HepG2 (cell line): ENCODE results near the gene SQSTM1.

Experiments used
- DNMT1 ChIP-seq: sonication (generic); formaldehyde crosslinking; IDR thresholded peaks from 2 replicates; pipeline ENCODE4 v1.5.1; 2020; ENCODE audit warnings: mild to moderate bottlenecking, missing genetic modification reagents
- EED ChIP-seq: sonication (generic); formaldehyde crosslinking; IDR thresholded peaks from 2 replicates; pipeline ENCODE4 v1.5.0; 2020; ENCODE audit warnings: mild to moderate bottlenecking, missing genetic modification reagents
- ELF1 ChIP-seq: sonication (generic); formaldehyde crosslinking; IDR thresholded peaks from 2 replicates; pipeline ENCODE4 v1.4.0; 2020; ENCODE audit warnings: missing genetic modification reagents
- GLI4 ChIP-seq: sonication (generic); formaldehyde crosslinking; IDR thresholded peaks from 2 replicates; pipeline ENCODE4 v1.5.1; 2020; ENCODE audit warnings: missing genetic modification reagents, mild to moderate bottlenecking, moderate library complexity, borderline replicate concordance
- JUN ChIP-seq: sonication (generic); formaldehyde crosslinking; IDR thresholded peaks from 2 replicates; pipeline ENCODE4 v1.4.0; 2020; ENCODE audit warnings: mild to moderate bottlenecking, missing genetic modification reagents
- KLF13 ChIP-seq: sonication (generic); formaldehyde crosslinking; IDR thresholded peaks from 2 replicates; pipeline ENCODE4 v1.4.0; 2020; ENCODE audit warnings: mild to moderate bottlenecking, missing genetic modification reagents
- NFE2L1 ChIP-seq: sonication (generic); formaldehyde crosslinking; IDR thresholded peaks from 2 replicates; pipeline ENCODE4 v1.4.0; 2020; ENCODE audit warnings: missing genetic modification reagents, mild to moderate bottlenecking, borderline replicate concordance
- TAF15 ChIP-seq: fragments of 200-400 bp; formaldehyde crosslinking; IDR thresholded peaks from one replicate; pipeline ENCODE4 v1.6.1; 2018; ENCODE audit warnings: mild to moderate bottlenecking, low read depth, low read length; ENCODE audit not compliant: poor library complexity, severe bottlenecking
- TCF7L2 ChIP-seq: IDR thresholded peaks from 2 replicates; pipeline ENCODE4 v1.6.1; 2011; ENCODE audit warnings: mild to moderate bottlenecking, low read depth, low read length, moderate library complexity
- TGIF2 ChIP-seq: IDR thresholded peaks from 2 replicates; pipeline ENCODE4 v1.6.1; 2016; ENCODE audit warnings: control low read depth, missing compliant biosample characterization
- ZNF773 ChIP-seq: sonication (generic); formaldehyde crosslinking; IDR thresholded peaks from 2 replicates; pipeline ENCODE4 v1.4.0; 2020; ENCODE audit warnings: missing genetic modification reagents, borderline replicate concordance
- ZNF883 ChIP-seq: sonication (generic); formaldehyde crosslinking; IDR thresholded peaks from 2 replicates; pipeline ENCODE4 v1.5.1; 2020; ENCODE audit warnings: mild to moderate bottlenecking, missing genetic modification reagents; ENCODE audit errors: not compliant biosample characterization
- TF ChIP-seq, protein P1 (sequence below), 2 experiments: sonication (generic) in 1 of 2; formaldehyde crosslinking in 1 of 2; IDR thresholded peaks; 2 replicates each; pipeline versions ENCODE4 v1.5.1 to v1.6.1; 2011 to 2020; ENCODE audit warnings: borderline replicate concordance in 1 of 2, low read depth in 1 of 2, low read length in 1 of 2, mild to moderate bottlenecking in 1 of 2, missing genetic modification reagents in 1 of 2, moderate library complexity in 1 of 2

DNA sequence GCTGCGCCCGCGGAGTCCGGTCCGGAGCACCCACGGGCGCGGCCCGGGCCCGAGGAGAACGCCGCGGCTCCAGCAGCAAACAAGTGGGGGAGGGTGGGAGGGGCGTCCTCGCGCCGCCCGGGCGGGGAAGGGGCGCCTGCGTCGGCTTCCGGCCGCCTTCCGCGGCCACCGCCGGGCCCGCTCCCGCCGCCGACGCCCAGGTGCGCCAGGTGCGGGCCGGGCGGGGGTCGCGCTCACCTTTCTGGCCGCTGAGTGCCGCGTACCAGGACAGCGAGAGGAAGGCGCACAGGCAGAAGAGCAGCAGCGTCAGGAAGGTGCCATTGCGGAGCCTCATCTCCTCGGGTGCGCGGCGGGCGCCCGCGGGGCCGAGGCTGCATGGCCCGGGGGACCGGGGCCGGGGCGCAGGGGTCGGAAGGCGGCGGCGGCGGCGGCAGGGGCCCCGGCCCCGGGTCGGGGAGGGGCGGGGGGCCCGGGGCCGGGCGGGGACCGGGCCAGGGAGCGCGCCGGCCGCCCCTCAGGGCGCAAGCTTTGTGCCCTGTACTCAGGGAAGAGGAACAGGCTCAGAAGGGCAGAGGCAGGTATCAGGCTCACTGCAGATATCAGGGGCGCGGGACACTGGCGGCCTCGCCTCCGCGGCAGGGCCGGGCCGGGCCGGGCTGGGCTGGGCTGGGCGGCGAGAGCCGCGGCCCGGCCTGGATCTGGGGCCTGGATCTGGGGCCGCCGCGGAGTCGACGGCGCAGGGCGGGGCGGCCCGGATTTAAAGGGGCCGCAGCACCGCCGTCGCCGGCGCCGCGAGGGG is 14.3 kb upstream of the SQSTM1 start, which contains the start of gene MGAT4B:
- TF ChIP-seq JUN (CRISPR knock-in tag) = no peak
- TF ChIP-seq, protein P1, sequence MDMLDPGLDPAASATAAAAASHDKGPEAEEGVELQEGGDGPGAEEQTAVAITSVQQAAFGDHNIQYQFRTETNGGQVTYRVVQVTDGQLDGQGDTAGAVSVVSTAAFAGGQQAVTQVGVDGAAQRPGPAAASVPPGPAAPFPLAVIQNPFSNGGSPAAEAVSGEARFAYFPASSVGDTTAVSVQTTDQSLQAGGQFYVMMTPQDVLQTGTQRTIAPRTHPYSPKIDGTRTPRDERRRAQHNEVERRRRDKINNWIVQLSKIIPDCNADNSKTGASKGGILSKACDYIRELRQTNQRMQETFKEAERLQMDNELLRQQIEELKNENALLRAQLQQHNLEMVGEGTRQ (IDR thresholded peaks at IDR 0.05; ENCODE audit: low read depth, low read length) = no peak
- TF ChIP-seq, protein P1 (CRISPR knock-in tag; IDR thresholded peaks at IDR 0.05; ENCODE audit: borderline replicate concordance) = no peak
- no peak for TF ChIP-seq ELF1 (CRISPR knock-in tag)
- no peak for TF ChIP-seq EED (CRISPR knock-in tag)
- TF ChIP-seq ZNF883 (CRISPR knock-in tag) = no peak
- TF ChIP-seq ZNF773 (CRISPR knock-in tag) = no peak
- no peak for TF ChIP-seq DNMT1 (CRISPR knock-in tag)
- no peak for TF ChIP-seq TAF15
- no peak for TF ChIP-seq TCF7L2
- TF ChIP-seq NFE2L1 (CRISPR knock-in tag) = no peak
- TF ChIP-seq TGIF2 (CRISPR knock-in tag) = no peak
- TF ChIP-seq GLI4 (CRISPR knock-in tag) = no peak
- TF ChIP-seq KLF13 (CRISPR knock-in tag) = no peak
